GM12874 (cell line): ENCODE results near the gene OR52N2.

Experiments
- TF ChIP-seq, protein P1 (sequence below): IDR thresholded peaks from 2 replicates; pipeline ENCODE4 v1.5.1; 2011; ENCODE audit warnings: low read depth, mild to moderate bottlenecking, control low read depth, low read length, moderate library complexity; ENCODE audit not compliant: insufficient read depth

The OR52N2 gene

DNA sequence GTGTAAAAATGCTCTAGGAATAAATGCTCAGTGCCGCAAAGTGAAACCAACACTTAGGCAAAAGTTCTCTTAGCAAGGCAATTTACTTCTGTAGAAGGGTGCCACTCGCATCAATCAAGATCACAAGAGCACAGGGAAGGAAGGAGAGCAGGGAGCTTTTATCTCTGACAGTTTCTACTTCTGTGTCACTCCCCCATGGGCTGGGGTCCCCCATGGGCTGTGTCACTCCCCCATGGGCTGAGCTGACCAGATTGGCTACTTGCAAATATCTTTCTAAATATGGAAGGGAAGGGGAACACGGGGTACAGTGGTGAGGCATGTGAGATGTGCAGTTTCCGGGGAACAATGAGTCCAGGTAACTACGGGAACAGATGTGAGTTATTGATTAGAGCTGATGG, 397 bp downstream of the OR52N2 start:
- TF ChIP-seq, protein P1, sequence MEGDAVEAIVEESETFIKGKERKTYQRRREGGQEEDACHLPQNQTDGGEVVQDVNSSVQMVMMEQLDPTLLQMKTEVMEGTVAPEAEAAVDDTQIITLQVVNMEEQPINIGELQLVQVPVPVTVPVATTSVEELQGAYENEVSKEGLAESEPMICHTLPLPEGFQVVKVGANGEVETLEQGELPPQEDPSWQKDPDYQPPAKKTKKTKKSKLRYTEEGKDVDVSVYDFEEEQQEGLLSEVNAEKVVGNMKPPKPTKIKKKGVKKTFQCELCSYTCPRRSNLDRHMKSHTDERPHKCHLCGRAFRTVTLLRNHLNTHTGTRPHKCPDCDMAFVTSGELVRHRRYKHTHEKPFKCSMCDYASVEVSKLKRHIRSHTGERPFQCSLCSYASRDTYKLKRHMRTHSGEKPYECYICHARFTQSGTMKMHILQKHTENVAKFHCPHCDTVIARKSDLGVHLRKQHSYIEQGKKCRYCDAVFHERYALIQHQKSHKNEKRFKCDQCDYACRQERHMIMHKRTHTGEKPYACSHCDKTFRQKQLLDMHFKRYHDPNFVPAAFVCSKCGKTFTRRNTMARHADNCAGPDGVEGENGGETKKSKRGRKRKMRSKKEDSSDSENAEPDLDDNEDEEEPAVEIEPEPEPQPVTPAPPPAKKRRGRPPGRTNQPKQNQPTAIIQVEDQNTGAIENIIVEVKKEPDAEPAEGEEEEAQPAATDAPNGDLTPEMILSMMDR = no peak

DNA sequence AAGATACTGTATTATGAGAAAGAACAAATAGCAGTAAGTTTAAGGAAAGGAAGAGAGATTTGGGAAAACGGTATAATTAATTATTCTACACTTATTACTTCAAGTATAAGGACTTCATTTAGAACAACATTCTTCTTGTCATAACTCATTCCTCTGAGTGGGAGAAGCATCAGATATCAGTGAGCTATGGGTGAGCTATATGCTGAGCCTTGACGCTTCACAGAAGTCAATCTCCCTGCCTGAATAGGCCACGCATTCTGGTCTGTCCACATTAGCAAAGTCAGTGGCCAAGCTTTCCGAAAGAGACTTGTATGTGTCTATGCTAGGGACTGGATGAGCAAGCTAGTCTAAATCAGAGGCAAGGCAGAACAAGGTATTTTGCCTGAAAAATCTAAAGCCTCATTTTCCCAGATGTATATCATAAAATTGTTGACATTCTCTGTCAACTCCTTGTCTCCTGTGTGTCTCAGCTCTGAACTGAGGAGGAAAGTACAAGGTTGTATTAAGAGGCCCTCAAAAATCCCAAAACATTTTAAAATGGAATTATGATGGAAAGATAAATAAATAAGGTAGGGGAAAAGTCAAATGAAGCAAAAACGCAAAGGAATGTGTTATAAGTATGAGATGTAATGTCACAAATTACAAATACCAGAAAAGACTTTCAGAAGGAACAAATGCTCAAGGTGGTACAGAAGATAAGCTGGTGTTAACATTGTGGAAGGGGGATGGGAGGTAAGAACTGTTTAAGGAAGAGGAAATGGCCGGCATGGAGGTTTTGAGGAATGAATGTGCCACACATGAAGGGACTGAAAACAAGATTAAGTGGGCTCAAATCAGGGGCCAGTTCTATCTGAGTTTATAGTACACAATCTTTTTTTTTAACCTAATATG, 1.4 kb downstream of the OR52N2 start:
- TF ChIP-seq, protein P1 = no peak

DNA sequence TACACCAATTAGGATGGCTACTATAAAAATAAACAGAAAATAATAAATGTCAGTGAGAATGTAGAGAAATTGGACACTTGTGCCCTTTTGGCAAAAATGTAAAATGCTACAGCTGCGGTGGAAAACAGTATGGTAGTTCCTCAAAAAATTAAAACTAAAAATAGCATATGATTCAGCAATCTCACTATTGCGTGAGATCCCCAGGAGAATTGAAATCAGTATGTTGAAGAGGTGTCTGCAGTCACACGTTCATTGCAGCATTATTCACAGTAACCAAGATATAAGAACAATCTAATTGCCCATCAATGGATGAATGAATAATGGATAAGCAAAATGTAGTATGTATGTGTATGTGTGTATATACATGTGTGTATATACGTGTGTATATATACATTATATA, 6.8 kb downstream of the OR52N2 start:
- TF ChIP-seq, protein P1 = no peak

DNA sequence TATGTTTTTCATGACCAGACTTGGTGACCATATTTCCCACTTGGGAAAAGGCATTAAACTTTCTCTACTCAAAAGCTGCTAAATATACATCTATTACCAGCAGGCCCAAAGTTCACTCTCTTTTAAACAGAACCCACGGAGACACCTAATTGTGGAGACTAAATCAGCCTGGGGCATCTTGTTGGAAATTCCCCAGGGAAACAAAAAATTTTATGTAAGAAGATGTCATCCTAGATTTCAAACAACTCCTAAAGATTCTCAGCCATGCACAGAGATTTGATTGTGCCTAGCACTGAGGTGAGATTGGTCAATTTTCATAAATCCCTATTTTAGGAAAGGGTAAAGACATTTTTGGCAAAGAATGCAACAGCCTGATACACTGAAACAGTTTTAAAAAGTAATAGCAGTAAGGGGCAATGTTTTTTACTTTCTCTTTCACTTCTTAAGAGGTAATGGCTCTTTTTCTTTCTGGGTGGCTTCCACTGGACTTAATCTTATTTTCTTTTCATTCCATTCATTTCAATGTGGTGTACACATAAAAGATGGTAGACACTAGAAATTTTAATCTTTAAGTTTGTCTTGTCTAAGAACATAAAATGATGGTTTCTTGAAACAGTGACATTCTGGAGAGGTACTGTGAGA, 9.6 kb downstream of the OR52N2 start:
- TF ChIP-seq, protein P1 = no peak

DNA sequence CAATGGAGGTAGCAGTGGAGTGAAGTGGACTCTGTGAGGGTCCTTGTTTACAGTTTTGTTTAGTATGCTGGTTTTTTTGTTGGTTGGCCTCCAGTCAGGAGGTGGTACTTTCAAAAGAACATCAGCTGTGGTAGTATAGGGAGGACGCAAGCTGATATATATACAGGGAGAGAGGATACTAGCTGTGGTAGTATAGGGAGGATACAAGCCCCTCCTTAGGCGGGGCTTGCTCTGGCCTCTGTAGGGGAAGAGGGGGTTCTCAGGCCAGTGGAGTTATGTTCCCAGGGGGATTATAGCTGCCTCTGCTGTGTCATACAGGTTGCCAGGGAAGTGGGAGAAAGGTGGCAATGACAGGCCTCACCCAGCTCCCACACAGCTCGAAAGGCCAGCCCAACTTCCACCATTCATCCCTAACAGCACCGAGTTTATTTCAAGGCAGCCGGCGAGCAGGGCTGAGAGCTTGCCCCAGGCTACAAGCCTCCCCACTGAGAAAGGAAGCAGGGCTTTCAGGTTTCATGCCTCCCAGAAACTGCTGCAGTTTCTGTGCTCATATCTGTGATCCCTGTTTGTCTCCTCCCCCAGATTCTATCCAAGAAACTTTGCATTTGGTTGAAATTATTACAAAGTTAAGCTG, 22.6 kb downstream of the OR52N2 start:
- TF ChIP-seq, protein P1 = no peak

DNA sequence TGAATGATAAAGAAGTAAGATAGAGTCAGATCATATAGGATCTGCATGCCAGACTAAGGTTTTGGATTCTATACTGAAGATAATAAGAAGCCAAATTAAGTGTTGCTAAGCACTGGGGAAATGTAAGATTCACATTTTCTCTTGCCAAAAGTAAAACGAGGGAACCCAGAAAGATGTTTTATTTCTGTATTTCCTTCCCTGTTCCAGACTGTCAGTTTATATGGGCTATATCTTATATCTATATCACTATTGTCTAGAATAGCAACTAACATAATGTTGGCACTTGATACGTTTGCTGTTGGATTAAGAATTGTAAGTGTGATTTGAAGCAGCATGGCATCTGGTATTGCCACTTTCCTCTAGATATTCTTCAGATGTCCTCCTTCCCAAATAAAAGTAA, 24.7 kb downstream of the OR52N2 start:
- TF ChIP-seq, protein P1 = no peak

DNA sequence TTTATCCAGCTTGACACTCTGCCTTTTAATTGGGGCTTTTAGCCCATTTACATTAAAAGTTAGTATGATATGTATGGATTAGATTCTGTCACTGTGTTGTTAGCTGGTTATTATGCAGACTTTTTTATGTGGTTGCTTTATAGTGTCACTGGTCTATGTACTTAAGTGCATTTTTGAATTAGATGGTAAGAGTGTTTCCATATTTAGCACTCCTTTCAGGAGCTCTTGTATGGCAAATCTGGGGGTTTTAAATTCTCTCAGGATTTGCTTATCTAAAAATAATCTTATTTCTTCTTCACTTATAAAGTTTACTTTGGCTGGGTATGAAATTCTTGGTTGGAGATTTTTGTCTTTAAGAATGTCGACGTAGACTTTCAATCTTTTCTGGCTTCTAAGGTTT, 29.0 kb downstream of the OR52N2 start:
- TF ChIP-seq, protein P1 = no peak
